Spinal cord (tissue), 10 donors: ENCODE results near the gene FAM186B. TPM values are rescaled to one million over a fixed set of nuclear protein-coding genes. Genes with fewer than 3 reads are reported as not detected.

Experiments
- DNase-seq, 6 donors: peaks; one replicate each; pipeline versions ENCODE4 v3.0.0 to v3.0.0-alpha.2; 2013 to 2015; ENCODE audit warnings: low spot score in 6 of 6, low read depth in 4 of 6
- H3K27ac ChIP-seq: one replicate; pipeline ENCODE4 v1.5.1; 2013; ENCODE audit warnings: low read depth, low read length, control low read depth
- H3K27me3 ChIP-seq: one replicate; pipeline ENCODE4 v1.6.1; 2013; ENCODE audit warnings: low read length; ENCODE audit not compliant: control insufficient read depth, insufficient read depth
- H3K36me3 ChIP-seq: one replicate; pipeline ENCODE4 v1.6.1; 2013; ENCODE audit warnings: low read length; ENCODE audit not compliant: control insufficient read depth, insufficient read depth
- H3K4me1 ChIP-seq: one replicate; pipeline ENCODE4 v1.6.1; 2013; ENCODE audit warnings: low read length; ENCODE audit not compliant: control insufficient read depth, insufficient read depth
- H3K4me3 ChIP-seq: one replicate; pipeline ENCODE4 v1.5.1; 2013; ENCODE audit warnings: low read depth, low read length, control low read depth
- H3K9me3 ChIP-seq: one replicate; pipeline ENCODE4 v1.6.1; 2013; ENCODE audit warnings: low read length; ENCODE audit not compliant: control insufficient read depth, insufficient read depth
- WGBS: methylation state at CpG from one replicate; pipeline ENCODE4 v1.1.5; 2013; ENCODE audit warnings: missing lambda C conversion rate; ENCODE audit not compliant: insufficient coverage; 5-methylcytosine and 5-hydroxymethylcytosine counted together
- polyA plus RNA-seq, 2 donors: library from polyadenylated mRNA; unstranded; fragments of 120-200 nt; gene quantifications; one replicate each; pipeline ENCODE4 v1.2.1, GENCODE V29; 2013; ENCODE audit not compliant: insufficient read length in 2 of 2
- total RNA-seq, 2 donors: library from RNA; depleted of rRNA in 1 of 2; stranded (reverse); fragments of 120-200 nt in 1 of 2; fragments of >200 nt in 1 of 2; gene quantifications; one replicate each; pipeline versions ENCODE4 v1.2.3 to v1.2.4, GENCODE V29; 2013 to 2014
- donor health status: healthy.

Gene FAM186B
- total and polyA plus RNA-seq, 4 donors, result 0.10 to 3.4 (median 0.46) TPM

DNA sequence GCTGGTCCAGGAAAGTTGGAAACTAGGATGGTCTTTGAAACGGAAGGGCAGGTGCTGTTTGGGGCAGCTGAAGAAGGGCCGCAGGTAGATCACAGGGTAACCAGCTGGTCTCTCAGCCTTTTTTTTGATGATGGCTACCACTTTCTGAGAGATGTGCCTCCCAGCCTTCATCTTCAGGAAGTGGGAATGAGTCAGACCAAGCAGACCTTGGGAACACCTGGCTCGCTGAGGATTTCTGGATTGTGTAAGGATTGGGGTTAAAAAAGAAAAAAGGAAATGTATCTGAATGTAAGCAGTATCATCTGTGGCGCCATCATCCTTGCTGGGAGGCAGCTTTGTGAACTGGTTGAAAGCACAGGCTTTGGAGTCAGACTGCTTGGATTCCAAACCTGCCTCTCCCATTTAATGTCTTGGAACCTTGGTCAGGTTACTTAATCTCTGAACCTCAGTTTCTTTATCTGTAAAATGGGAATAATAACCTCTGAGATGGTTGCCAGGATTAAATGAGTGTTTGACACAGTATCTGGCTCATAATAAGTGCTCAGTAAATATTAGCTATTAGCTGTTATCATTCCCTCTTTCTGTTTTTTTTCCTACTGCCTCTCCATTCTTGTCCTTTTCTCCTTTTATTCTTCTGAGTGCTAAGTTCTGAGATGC is 19.6 kb upstream of the FAM186B start:
- Histone ChIP-seq H3K9me3 (no peaks in the 10 kb centered on the region), H3K4me3 (no peak overlapping the region), H3K27ac (no peak overlapping the region), H3K4me1 (peaks cover 19% of the 10 kb centered on the region), H3K27me3 (no peaks in the 10 kb centered on the region), H3K36me3 (no peaks in the 10 kb centered on the region)
- DNase-seq, result no peak
- 83% methylated on average over 4 of the region's 4 CpGs for WGBS

DNA sequence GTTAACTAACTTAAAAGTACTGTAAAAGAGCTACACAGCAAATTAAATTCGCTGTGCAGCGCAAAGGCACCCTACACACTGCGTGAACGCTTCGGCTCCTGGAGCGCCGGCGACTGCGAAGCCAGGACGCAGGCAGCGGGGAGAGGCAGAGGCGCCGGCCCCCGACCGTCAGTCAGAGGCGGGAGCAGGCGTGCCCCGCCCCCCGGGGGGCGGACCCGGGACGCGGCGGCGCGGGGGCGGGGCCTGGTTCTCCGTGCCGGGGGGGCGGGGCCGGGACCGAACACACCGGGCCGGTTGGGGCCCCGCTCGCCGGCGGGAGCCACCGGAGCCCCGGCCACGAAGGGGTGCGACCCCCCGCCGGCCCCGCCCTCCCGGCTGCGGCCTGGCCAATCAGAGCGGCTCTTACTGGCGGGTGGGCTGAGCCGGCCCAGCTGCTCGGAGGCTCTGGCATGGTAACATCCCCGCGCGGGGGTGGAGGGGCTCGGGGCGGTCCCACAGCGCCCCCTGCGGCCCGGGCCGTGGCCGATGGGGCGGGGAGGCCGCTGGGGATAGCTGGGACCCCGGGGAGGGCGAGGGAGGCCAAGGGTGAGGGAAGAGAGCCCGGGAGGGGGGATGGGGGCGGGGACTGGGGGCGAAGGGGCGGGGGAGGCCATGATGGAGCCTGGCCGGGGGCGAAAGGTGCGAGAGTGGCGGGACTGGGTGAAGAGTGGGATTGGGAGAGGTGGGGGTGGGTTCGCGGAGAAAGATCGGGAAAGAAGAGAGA is 17.9 kb upstream of the FAM186B start, which contains the start of gene PRPF40B:
Gene PRPF40B (plus strand): TSS at position 420 of the 763 bp plus-strand sequence. CDS start 30 bp downstream, at position 450.
- no peaks in the 10 kb centered on the region for H3K36me3 ChIP-seq
- DNase-seq, result peak in 5 of 6 donors; percentile 62 to 94 (median 73)
- no peaks in the 10 kb centered on the region for H3K27me3 ChIP-seq
- H3K4me1 ChIP-seq, result peaks cover 19% of the 10 kb centered on the region
- WGBS, result 0% methylated on average over 59 of the region's 76 CpGs
- H3K27ac ChIP-seq, result peak within 1 kb of the TSS; percentile 77
- peak within 1 kb of the TSS; percentile 76 for H3K4me3 ChIP-seq
- no peaks in the 10 kb centered on the region for H3K9me3 ChIP-seq

DNA sequence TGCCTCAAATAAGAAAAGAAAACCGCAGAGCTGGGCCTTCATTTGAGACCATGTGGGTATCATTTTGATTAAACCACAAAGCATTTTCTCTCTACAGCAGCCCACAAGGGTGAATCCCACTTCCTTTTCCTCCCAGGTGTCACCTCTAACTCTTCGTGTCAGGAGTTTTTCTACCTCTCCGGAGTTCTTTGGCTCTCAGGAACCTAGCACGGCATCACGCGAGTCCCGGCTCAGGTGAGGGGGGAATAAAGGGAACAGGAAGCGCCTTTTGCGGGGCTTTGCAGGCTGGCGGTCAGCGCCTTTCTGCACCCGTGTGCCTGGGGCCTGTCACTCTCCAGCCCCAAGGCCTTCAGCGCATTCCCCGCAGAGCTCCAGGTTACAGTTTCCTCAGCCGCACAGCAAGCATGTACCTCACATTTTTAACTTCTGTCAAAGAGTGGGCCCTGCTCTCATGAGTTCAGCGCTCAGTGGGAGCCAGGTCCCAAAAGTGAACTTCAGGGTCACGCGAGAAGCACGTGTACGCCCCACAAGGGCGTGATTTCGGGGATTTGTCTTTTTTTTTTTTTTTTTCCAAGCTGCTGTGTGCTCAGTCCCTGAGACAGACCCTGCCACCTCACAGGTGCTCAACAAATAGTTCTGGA is 17.2 kb upstream of the FAM186B start:
- Histone ChIP-seq H3K4me3 (peak overlapping the region; percentile 76), H3K36me3 (no peaks in the 10 kb centered on the region), H3K4me1 (peaks cover 19% of the 10 kb centered on the region), H3K27ac (peak overlapping the region; percentile 77), H3K9me3 (no peaks in the 10 kb centered on the region), H3K27me3 (peaks cover 3% of the 10 kb centered on the region)
- DNase-seq, result peak in 1 of 6 donors; percentile 15
- under 1% methylated on average over 15 of the region's 22 CpGs for WGBS

DNA sequence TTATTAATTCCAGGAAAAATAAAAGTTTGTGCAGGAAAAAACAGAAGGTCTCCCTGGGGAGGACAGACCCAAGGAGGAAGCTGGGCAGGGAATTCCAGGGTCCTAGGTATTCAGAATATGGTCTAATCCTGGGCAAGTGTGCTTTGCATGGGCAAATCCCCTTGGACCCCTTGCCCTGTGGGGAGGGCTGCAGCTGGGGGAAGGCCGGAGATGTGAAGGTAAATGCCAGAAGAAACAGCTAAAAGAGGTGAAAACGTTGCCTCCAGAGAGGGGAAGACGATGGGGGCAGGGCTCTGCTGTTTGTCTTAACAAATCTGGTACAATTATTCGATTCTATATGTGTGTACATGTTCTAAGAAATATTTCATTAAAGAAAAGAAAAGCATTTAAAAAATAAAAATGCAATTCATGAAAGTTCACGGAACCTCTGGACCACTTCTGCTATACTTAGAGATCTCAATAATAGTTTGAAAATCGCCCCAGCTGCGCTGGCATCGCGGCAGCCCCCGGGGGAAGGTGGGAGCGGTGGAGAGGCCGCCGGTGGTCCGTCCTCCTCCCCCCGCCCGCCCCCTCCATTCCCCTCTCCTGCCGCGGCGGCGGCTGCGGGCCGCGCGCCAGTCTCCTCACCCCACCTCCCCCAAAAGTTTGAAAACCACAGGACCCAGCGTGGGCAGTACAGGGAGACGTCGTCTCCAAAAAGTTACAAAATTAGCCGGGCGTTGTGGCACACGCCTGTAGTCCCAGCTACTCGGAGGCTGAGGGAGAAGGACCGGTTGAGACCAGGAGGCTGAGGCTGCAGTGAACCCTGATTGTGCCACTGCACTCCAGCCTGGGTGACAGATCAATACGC is 16.4 kb upstream of the FAM186B start:
- H3K4me3 ChIP-seq, result peak overlapping the region; percentile 76
- no peak for DNase-seq
- H3K9me3 ChIP-seq, result no peaks in the 10 kb centered on the region
- peaks cover 3% of the 10 kb centered on the region for H3K27me3 ChIP-seq
- H3K36me3 ChIP-seq, result no peaks in the 10 kb centered on the region
- no peak overlapping the region for H3K27ac ChIP-seq
- WGBS, result 6% methylated on average over 10 of the region's 33 CpGs
- H3K4me1 ChIP-seq, result peaks cover 19% of the 10 kb centered on the region

DNA sequence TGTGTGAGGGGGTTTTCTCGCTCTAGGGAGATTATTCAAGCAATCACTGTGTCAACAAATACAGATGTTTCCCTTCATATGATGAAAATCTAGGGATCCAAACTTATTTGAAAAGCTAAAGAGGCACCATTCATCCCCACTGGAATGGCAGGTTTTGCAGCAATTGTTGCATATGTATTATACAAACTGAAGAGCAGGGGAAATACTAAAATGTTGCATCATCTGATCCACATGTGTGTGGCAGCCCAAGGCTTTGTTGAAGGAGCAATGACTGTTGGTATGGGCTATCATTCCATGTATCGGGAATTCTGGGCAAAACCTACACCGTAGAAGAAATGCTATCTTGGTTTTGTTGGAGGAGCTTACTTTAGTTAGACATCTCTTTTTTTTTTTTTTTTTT is 13.8 kb upstream of the FAM186B start:
- H3K9me3 ChIP-seq, result no peaks in the 10 kb centered on the region
- no peaks in the 10 kb centered on the region for H3K36me3 ChIP-seq
- no peak overlapping the region for H3K27ac ChIP-seq
- no peak for DNase-seq
- peaks cover 17% of the 10 kb centered on the region for H3K4me1 ChIP-seq
- peaks cover 3% of the 10 kb centered on the region for H3K27me3 ChIP-seq
- no CpG with 5 or more reads among the region's 3 CpGs for WGBS
- H3K4me3 ChIP-seq, result no peak overlapping the region

DNA sequence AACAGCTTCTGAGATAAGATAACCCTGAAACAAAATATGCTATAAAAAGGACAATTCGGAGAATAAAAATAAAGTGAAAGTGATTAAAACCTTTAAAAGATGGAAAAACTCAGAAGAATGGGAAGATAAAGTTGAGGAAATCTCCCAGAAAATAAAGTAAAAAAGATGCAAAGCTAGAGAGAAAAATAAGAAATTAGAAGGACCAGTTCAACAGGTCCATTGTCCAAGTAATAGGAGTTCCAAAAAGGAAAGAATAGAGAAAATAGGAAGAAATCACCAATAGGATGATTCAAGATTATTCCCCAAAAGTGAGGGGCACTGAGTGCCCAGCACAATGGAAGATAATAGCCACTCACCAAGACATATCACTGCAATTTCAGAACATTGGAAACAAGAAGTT is 13.1 kb upstream of the FAM186B start:
- Histone ChIP-seq H3K36me3 (no peaks in the 10 kb centered on the region), H3K27ac (no peak overlapping the region), H3K27me3 (peaks cover 3% of the 10 kb centered on the region), H3K4me3 (no peak overlapping the region), H3K4me1 (peaks cover 14% of the 10 kb centered on the region), H3K9me3 (no peaks in the 10 kb centered on the region)
- no peak for DNase-seq
- WGBS, result no CpG with 5 or more reads among the region's 1 CpG

DNA sequence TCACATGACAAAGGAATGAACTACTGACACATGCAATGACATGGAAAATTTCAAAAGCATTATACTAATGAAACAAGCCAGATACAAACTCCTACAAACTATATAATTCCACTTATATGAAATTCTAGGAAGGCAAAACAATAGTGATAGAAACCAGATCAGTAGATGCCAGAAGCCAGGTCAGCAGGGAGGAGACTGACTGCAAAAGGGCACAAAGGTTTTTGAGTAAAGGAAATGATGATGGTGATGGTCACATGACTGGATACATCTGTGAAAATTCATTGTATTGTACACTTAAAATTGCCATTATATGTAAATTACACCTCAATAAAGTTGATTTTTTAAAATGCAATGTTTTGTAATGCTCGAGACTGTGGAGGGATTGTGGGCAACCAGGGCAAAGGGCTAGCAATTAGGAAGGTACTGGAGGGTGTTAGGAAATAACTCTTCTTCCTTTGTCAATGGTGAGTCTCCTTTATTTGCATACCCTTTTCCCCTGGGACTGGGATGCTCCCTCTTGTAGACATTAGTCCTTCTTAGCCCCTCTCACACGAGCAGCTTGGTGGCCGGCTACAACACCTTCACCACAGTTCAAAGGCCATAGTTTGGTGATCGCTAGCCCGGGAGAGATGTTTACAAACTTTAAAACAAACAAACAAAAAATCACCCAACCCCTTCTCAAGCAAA is 11.2 kb upstream of the FAM186B start:
- H3K4me3 ChIP-seq, result no peak overlapping the region
- H3K27me3 ChIP-seq, result peaks cover 3% of the 10 kb centered on the region
- peaks cover 2% of the 10 kb centered on the region for H3K4me1 ChIP-seq
- H3K27ac ChIP-seq, result no peak overlapping the region
- no peaks in the 10 kb centered on the region for H3K9me3 ChIP-seq
- DNase-seq, result no peak
- 60% methylated on average over 3 of the region's 5 CpGs for WGBS
- H3K36me3 ChIP-seq, result no peaks in the 10 kb centered on the region

DNA sequence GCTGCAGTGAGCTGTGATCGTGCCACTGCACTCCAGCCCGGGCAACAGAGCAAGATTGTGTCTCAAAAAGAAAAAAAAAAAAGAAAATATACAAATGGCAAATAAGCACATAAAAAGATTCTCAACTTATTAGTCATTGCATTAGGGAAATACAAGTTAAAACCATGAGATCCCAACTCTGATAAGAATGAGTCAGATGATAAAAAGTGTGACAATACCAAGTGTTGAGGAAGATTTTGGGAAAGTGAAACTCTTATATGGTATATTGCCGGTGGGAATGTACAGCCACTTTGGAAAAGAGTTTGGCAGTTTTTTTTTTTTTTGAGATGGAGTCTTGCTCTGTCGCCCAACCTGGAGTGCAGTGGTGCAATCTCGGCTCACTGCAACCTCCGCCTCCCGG is 10.3 kb upstream of the FAM186B start:
- H3K27me3 ChIP-seq, result peaks cover 3% of the 10 kb centered on the region

DNA sequence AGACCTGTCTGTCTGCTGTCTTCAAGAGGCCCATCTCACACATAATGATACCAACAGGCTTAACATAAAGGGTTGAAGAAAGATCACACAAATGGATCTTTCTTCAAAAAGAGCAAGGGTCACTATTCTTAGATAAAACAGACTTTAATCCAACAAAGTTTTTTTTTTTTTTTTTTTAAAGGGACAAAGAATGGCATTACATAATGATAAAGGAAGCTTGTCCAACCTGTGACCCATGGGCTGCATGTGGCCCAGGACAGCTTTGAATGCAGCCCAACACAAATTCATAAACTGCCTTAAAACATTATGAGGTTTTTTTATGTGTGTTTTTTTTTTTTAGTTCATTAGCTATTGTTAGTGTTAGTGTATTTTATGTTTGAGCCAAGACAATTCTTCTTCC is 6.8 kb upstream of the FAM186B start:
- no peak overlapping the region for H3K4me3 ChIP-seq
- no peaks in the 10 kb centered on the region for H3K36me3 ChIP-seq
- no peak for DNase-seq
- no peaks in the 10 kb centered on the region for H3K9me3 ChIP-seq
- H3K27ac ChIP-seq, result no peak overlapping the region
- no peaks in the 10 kb centered on the region for H3K27me3 ChIP-seq
- H3K4me1 ChIP-seq, result no peaks in the 10 kb centered on the region

More for the DNA sequence above, 10.3 kb upstream of the FAM186B start:
- no peaks in the 10 kb centered on the region for H3K36me3 ChIP-seq
- H3K4me1 ChIP-seq, result no peaks in the 10 kb centered on the region
- no peak overlapping the region for H3K4me3 ChIP-seq
- DNase-seq, result no peak
- no peaks in the 10 kb centered on the region for H3K9me3 ChIP-seq
- WGBS, result 100% methylated on average over 5 of the region's 7 CpGs
- H3K27ac ChIP-seq, result no peak overlapping the region
